Panc1 (cell line): ENCODE results near the gene ADPRS. TPM values are rescaled to one million over a fixed set of nuclear protein-coding genes. Genes with fewer than 3 reads are reported as not detected.
A peak's percentile ranks its signal among the peaks of the same experiment; 100 is the strongest.

Experiments
- ATAC-seq: fragments of 200-7000 bp; cut with Tn5 transposase; 2 replicates; pipeline ENCODE4 v1.9.1; 2020; ENCODE audit warnings: mild to moderate bottlenecking, moderate library complexity
- BruUV-seq: library from RNA; stranded (reverse); fragments of 400-500 nt; replicated peaks from 2 replicates; lab custom pipeline; 2021; lab: Mats Ljungman, UMichigan
- CTCF ChIA-PET: fragments of 300-600 bp; sonication (Branson Sonifier 250); formaldehyde crosslinking; loops from one replicate; lab custom pipeline; 2022; ENCODE audit warnings: antibody characterized with exemption; lab: Charles Lee
- POLR2A ChIA-PET: fragments of 300-600 bp; sonication (Branson Sonifier 250); formaldehyde crosslinking; loops from one replicate; lab custom pipeline; 2022; ENCODE audit warnings: antibody characterized with exemption; lab: Charles Lee
- DNase-seq: peaks from one replicate; pipeline ENCODE4 v3.0.0-alpha.2; 2010; ENCODE audit warnings: low read depth, low spot score
- H3K27ac ChIP-seq: 2 replicates; pipeline ENCODE4 v1.5.1; 2011; ENCODE audit warnings: mild to moderate bottlenecking, low read length, inconsistent platforms
- H3K27me3 ChIP-seq: fragments of 200-500 bp; sonication (Bioruptor generic); 2 replicates; pipeline ENCODE4 v1.6.0; 2014; ENCODE audit warnings: low read length, inconsistent platforms; ENCODE audit not compliant: control insufficient read depth, insufficient read depth
- H3K36me3 ChIP-seq: fragments of 200-500 bp; sonication (Bioruptor generic); 2 replicates; pipeline ENCODE4 v1.5.1; 2014; ENCODE audit warnings: inconsistent platforms, mild to moderate bottlenecking, low read length, moderate library complexity; ENCODE audit not compliant: control insufficient read depth, insufficient read depth
- H3K4me1 ChIP-seq: 2 replicates; pipeline ENCODE4 v1.5.1; 2011; ENCODE audit warnings: inconsistent platforms, mild to moderate bottlenecking, low read length, moderate library complexity; ENCODE audit not compliant: control insufficient read depth, insufficient read depth
- H3K4me3 ChIP-seq, 2 experiments: 2 replicates each; pipeline ENCODE4 v1.5.1; 2011 to 2012; ENCODE audit warnings: low read depth in 2 of 2, low read length in 2 of 2, mild to moderate bottlenecking in 2 of 2, inconsistent platforms in 1 of 2, moderate library complexity in 1 of 2
- H3K9me3 ChIP-seq: fragments of 200-500 bp; sonication (Bioruptor generic); 2 replicates; pipeline ENCODE4 v1.5.1; 2014; ENCODE audit warnings: low read depth, mild to moderate bottlenecking, inconsistent platforms, low read length, moderate library complexity; ENCODE audit not compliant: control insufficient read depth, insufficient read depth
- POLR2AphosphoS5 ChIP-seq: IDR thresholded peaks from 2 replicates; pipeline ENCODE4 v1.6.1; 2012; ENCODE audit warnings: mild to moderate bottlenecking, low read depth, low read length, moderate library complexity
- SIN3A ChIP-seq: IDR thresholded peaks from 2 replicates; pipeline ENCODE4 v1.6.1; 2012; ENCODE audit warnings: low read depth, mild to moderate bottlenecking, low read length, moderate library complexity, borderline replicate concordance; ENCODE audit not compliant: insufficient read depth
- TCF7L2 ChIP-seq: IDR thresholded peaks from 2 replicates; pipeline ENCODE4 v1.6.1; 2011; ENCODE audit warnings: mild to moderate bottlenecking, low read depth, low read length, inconsistent platforms
- in situ Hi-C: cut with HindIII; loops from 2 replicates; pipeline ENCODE4 v1.10.0; 2016; ENCODE audit warnings: low sequenced_read_pairs, low pct_unique_long_range_greater_than_20kb
- intact Hi-C: fragments of 100-400 bp; cut with micrococcal nuclease; formaldehyde crosslinking; loops from one replicate; pipeline ENCODE4 v1.10.0; 2022; ENCODE audit not compliant: unreplicated experiment
- total RNA-seq: library from RNA; stranded (reverse); gene quantifications from one replicate; pipeline ENCODE4 v1.2.1, GENCODE V29; 2021; ENCODE audit not compliant: unreplicated experiment
- TF ChIP-seq, protein P1 (sequence below), 2 experiments: IDR thresholded peaks; 2 replicates each; pipeline ENCODE4 v1.6.1; 2011 to 2012; ENCODE audit warnings: low read depth in 2 of 2, control low read depth in 1 of 2, low read length in 1 of 2, mild to moderate bottlenecking in 1 of 2, moderate library complexity in 1 of 2; ENCODE audit not compliant: insufficient read depth in 1 of 2
- TF ChIP-seq, protein P2 (sequence below): fragments of 450-650 bp; IDR thresholded peaks from 2 replicates; pipeline ENCODE4 v1.5.1; 2017; ENCODE audit warnings: mild to moderate bottlenecking

The ADPRS gene
- total RNA-seq, 1 experiment from 2014 or later, result 32.2 TPM

DNA sequence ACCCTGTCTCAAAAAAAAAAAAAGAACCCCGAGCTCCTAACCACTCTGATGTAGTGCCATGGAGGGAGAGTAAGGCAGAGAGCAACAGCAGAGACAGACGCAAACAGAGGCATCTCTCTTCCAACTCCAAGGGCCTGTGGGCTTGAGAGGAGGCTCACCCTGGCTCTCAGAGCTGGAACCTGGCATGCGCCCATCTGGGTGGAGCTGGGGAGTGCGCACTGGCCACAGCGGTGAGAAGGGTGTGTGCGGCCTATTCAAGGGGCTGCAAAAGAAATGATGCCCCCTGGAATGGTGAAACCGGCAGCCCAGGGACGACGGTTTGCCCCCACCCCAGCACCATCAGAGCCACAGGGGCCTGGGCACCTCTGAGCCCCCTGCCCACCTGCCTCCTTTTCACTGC is 18.7 kb downstream of the ADPRS start:
- 0 out of 2 replicates have a peak, but pooled peaks have one; percentile 24 for ATAC-seq
- CTCF ChIA-PET, result interaction anchor here (0.8 to 1.0 kb wide), 2 partner anchors 27 to 42 kb away, joined by 3 read pairs; partner anchors contain the start of gene TRAPPC3
- POLR2A ChIA-PET, result interaction anchor here (0.5 to 0.7 kb wide), 3 partner anchors 10 to 39 kb away, joined by 3 to 4 read pairs (median 3); no protein-coding TSS in a partner anchor
- BruUV-seq, result no TSS peak
- Histone ChIP-seq H3K27ac (no peak overlapping the region), H3K36me3 (no peaks in the 10 kb centered on the region), H3K4me3 (no peak overlapping the region), H3K9me3 (no peaks in the 10 kb centered on the region), H3K4me1 (peaks cover 12% of the 10 kb centered on the region; the same call in 1 of the 2 replicates), H3K27me3 (no peaks in the 10 kb centered on the region)
- in situ Hi-C loops, result no loop called here
- intact Hi-C loops, result no loop called here
- no peak for DNase-seq
- TF ChIP-seq, protein P1, sequence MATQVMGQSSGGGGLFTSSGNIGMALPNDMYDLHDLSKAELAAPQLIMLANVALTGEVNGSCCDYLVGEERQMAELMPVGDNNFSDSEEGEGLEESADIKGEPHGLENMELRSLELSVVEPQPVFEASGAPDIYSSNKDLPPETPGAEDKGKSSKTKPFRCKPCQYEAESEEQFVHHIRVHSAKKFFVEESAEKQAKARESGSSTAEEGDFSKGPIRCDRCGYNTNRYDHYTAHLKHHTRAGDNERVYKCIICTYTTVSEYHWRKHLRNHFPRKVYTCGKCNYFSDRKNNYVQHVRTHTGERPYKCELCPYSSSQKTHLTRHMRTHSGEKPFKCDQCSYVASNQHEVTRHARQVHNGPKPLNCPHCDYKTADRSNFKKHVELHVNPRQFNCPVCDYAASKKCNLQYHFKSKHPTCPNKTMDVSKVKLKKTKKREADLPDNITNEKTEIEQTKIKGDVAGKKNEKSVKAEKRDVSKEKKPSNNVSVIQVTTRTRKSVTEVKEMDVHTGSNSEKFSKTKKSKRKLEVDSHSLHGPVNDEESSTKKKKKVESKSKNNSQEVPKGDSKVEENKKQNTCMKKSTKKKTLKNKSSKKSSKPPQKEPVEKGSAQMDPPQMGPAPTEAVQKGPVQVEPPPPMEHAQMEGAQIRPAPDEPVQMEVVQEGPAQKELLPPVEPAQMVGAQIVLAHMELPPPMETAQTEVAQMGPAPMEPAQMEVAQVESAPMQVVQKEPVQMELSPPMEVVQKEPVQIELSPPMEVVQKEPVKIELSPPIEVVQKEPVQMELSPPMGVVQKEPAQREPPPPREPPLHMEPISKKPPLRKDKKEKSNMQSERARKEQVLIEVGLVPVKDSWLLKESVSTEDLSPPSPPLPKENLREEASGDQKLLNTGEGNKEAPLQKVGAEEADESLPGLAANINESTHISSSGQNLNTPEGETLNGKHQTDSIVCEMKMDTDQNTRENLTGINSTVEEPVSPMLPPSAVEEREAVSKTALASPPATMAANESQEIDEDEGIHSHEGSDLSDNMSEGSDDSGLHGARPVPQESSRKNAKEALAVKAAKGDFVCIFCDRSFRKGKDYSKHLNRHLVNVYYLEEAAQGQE (IDR thresholded peaks at IDR 0.05; ENCODE audit: insufficient read depth in 1 of 2, low read depth in 2 of 2, low read length in 1 of 2), result no peak
- no peak for TF ChIP-seq SIN3A
- TF ChIP-seq, protein P2, sequence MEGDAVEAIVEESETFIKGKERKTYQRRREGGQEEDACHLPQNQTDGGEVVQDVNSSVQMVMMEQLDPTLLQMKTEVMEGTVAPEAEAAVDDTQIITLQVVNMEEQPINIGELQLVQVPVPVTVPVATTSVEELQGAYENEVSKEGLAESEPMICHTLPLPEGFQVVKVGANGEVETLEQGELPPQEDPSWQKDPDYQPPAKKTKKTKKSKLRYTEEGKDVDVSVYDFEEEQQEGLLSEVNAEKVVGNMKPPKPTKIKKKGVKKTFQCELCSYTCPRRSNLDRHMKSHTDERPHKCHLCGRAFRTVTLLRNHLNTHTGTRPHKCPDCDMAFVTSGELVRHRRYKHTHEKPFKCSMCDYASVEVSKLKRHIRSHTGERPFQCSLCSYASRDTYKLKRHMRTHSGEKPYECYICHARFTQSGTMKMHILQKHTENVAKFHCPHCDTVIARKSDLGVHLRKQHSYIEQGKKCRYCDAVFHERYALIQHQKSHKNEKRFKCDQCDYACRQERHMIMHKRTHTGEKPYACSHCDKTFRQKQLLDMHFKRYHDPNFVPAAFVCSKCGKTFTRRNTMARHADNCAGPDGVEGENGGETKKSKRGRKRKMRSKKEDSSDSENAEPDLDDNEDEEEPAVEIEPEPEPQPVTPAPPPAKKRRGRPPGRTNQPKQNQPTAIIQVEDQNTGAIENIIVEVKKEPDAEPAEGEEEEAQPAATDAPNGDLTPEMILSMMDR, result no peak
- no peak for TF ChIP-seq POLR2AphosphoS5
- no peak for TF ChIP-seq TCF7L2

DNA sequence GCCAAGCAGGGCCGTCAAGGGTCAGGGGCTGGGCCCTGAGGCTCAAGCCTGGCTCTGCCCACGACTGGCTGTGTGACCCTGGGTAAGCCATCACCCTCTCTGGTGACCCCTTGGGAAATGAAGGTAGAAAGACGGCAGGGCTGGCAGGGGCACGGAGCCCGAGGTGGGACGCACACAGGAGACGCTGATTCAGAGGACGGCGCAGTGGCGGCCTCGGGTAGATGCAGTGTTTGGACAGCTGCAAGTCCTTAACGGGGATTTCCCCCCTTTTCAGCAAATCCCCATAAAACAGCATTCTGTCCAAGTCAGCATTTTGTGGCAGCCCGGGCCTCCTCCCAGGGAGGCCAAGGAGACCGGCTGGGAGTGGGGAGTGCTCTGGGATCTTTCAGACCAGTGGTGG is 19.6 kb downstream of the ADPRS start:
- H3K4me1 ChIP-seq, result peaks cover 12% of the 10 kb centered on the region; the same call in 1 of the 2 replicates
- BruUV-seq, result no TSS peak
- intact Hi-C loops, result no loop called here
- DNase-seq (no peak), ATAC-seq (no peak)
- TF ChIP-seq SIN3A (no peak), TCF7L2 (no peak), POLR2AphosphoS5 (no peak)
- TF ChIP-seq, protein P2, result no peak
- TF ChIP-seq, protein P1 (IDR thresholded peaks at IDR 0.05; ENCODE audit: insufficient read depth in 1 of 2, low read depth in 2 of 2, low read length in 1 of 2), result no peak
- ChIA-PET CTCF (no interaction called here), POLR2A (interaction anchor here (0.6 kb wide), 1 partner anchor 130 kb away, joined by 9 read pairs; no protein-coding TSS in a partner anchor)
- H3K27ac ChIP-seq, result no peak overlapping the region
- no peak overlapping the region for H3K4me3 ChIP-seq
- no peaks in the 10 kb centered on the region for H3K27me3 ChIP-seq
- no peaks in the 10 kb centered on the region for H3K36me3 ChIP-seq
- in situ Hi-C loops, result no loop called here
- no peaks in the 10 kb centered on the region for H3K9me3 ChIP-seq
